ENCODE results near the gene UBAC2. TPM values are rescaled to one million over a fixed set of nuclear protein-coding genes. Genes with fewer than 3 reads are reported as not detected.

The UBAC2 gene
- total RNA-seq, 2 experiments from 2014 or later = 26.8 to 28.5 TPM

- Histone ChIP-seq H4K20me1 (ENCODE audit: insufficient read depth, low read length) (peaks cover 10% of the 10 kb centered on the region; the same call in 1 of the 2 replicates), H2AFZ (ENCODE audit: low read length) (no peak overlapping the region), H3K4me3 (ENCODE audit: low read depth, low read length, poor library complexity, severe bottlenecking) (no peak overlapping the region), H3K4me2 (ENCODE audit: low read length) (peak overlapping the region; percentile 20; the same call in 1 of the 2 replicates), H3K9me3 (ENCODE audit: low read length) (no peaks in the 10 kb centered on the region), H3K9me2 (ENCODE audit: insufficient read depth, low read length) (no peaks in the 10 kb centered on the region), H3K27ac (ENCODE audit: low read depth, low read length, poor library complexity, severe bottlenecking) (no peak overlapping the region), H3K4me1 (ENCODE audit: insufficient read depth, low read length, poor library complexity, severe bottlenecking) (peaks cover 57% of the 10 kb centered on the region), H3K79me2 (ENCODE audit: insufficient read depth, low read depth, low read length) (peaks cover 80% of the 10 kb centered on the region), H3K36me3 (ENCODE audit: insufficient read depth, low read length) (peaks cover 9% of the 10 kb centered on the region)
- no TSS peak for BruUV-seq (replicated peaks)
- intact Hi-C loops (cut with micrococcal nuclease; ENCODE audit: unreplicated experiment) = no loop called here
- POLR2A ChIA-PET = no interaction called here
- TF ChIP-seq CTCF (conservative IDR thresholded peaks at IDR 0.05; ENCODE audit: low read length) (no peak), EZH2phosphoT487 (IDR thresholded peaks at IDR 0.05; ENCODE audit: borderline replicate concordance, low read depth, low read length) (no peak)
- CTCF ChIA-PET (ENCODE audit: unreplicated experiment) = no interaction called here
- DNase-seq (ENCODE audit: low spot score) = no peak
Measured at GRCh38 chr13:99217461-99218110, 16.9 kb downstream of the UBAC2 start.

- Histone ChIP-seq H3K27ac (ENCODE audit: low read depth, low read length, poor library complexity, severe bottlenecking) (no peak overlapping the region), H3K9me3 (ENCODE audit: low read length) (no peaks in the 10 kb centered on the region), H3K9me2 (ENCODE audit: insufficient read depth, low read length) (no peaks in the 10 kb centered on the region), H2AFZ (ENCODE audit: low read length) (no peak overlapping the region), H3K4me1 (ENCODE audit: insufficient read depth, low read length, poor library complexity, severe bottlenecking) (peaks cover 62% of the 10 kb centered on the region), H3K4me3 (ENCODE audit: low read depth, low read length, poor library complexity, severe bottlenecking) (no peak overlapping the region), H3K79me2 (ENCODE audit: insufficient read depth, low read depth, low read length) (peaks cover 80% of the 10 kb centered on the region), H4K20me1 (ENCODE audit: insufficient read depth, low read length) (peaks cover 10% of the 10 kb centered on the region; the same call in 1 of the 2 replicates), H3K4me2 (ENCODE audit: low read length) (no peak overlapping the region), H3K36me3 (ENCODE audit: insufficient read depth, low read length) (peaks cover 9% of the 10 kb centered on the region)
- TF ChIP-seq CTCF (conservative IDR thresholded peaks at IDR 0.05; ENCODE audit: low read length) (no peak), EZH2phosphoT487 (IDR thresholded peaks at IDR 0.05; ENCODE audit: borderline replicate concordance, low read depth, low read length) (no peak)
- POLR2A ChIA-PET = no interaction called here
- no peak for DNase-seq (ENCODE audit: low spot score)
- CTCF ChIA-PET (ENCODE audit: unreplicated experiment) = interaction anchor here (0.9 kb wide), 1 partner anchor 12 kb away, joined by 3 read pairs; no protein-coding TSS in a partner anchor
- no TSS peak for BruUV-seq (replicated peaks)
- intact Hi-C loops (cut with micrococcal nuclease; ENCODE audit: unreplicated experiment) = no loop called here
Measured at GRCh38 chr13:99218126-99218525, 17.5 kb downstream of the UBAC2 start.

GRCh38 chr13:99218545-99218944 is 17.9 kb downstream of the UBAC2 start:
- peaks cover 9% of the 10 kb centered on the region for H3K36me3 ChIP-seq (ENCODE audit: insufficient read depth, low read length)
- ChIA-PET POLR2A (no interaction called here), CTCF (ENCODE audit: unreplicated experiment) (interaction anchor here (0.9 kb wide), 1 partner anchor 12 kb away, joined by 3 read pairs; no protein-coding TSS in a partner anchor)
- H3K4me2 ChIP-seq (ENCODE audit: low read length) = no peak overlapping the region
- no peak overlapping the region for H3K27ac ChIP-seq (ENCODE audit: low read depth, low read length, poor library complexity, severe bottlenecking)
- H3K9me2 ChIP-seq (ENCODE audit: insufficient read depth, low read length) = no peaks in the 10 kb centered on the region
- no peak for DNase-seq (ENCODE audit: low spot score)
- BruUV-seq (replicated peaks) = no TSS peak
- no peak overlapping the region for H3K4me3 ChIP-seq (ENCODE audit: low read depth, low read length, poor library complexity, severe bottlenecking)
- no peak for TF ChIP-seq CTCF (conservative IDR thresholded peaks at IDR 0.05; ENCODE audit: low read length)
- TF ChIP-seq EZH2phosphoT487 (IDR thresholded peaks at IDR 0.05; ENCODE audit: borderline replicate concordance, low read depth, low read length) = no peak
- H4K20me1 ChIP-seq (ENCODE audit: insufficient read depth, low read length) = peaks cover 10% of the 10 kb centered on the region; the same call in 1 of the 2 replicates
- H3K4me1 ChIP-seq (ENCODE audit: insufficient read depth, low read length, poor library complexity, severe bottlenecking) = peaks cover 67% of the 10 kb centered on the region
- no peaks in the 10 kb centered on the region for H3K9me3 ChIP-seq (ENCODE audit: low read length)
- no peak overlapping the region for H2AFZ ChIP-seq (ENCODE audit: low read length)
- peaks cover 82% of the 10 kb centered on the region for H3K79me2 ChIP-seq (ENCODE audit: insufficient read depth, low read depth, low read length)
- intact Hi-C loops (cut with micrococcal nuclease; ENCODE audit: unreplicated experiment) = no loop called here

Measured in OCI-LY7 (cell line).